Upper lobe of left lung (tissue), 4 donors: ENCODE measurements around the gene GJA9.

Source experiments
- EP300 ChIP-seq, 4 donors: sonication (generic); formaldehyde crosslinking; IDR thresholded peaks; one replicate each; pipeline ENCODE4 v1.5.1; 2017; ENCODE audit warnings: antibody characterized with exemption in 4 of 4, control low read depth in 2 of 4
- POLR2A ChIP-seq, 4 donors: fragments of 450-650 bp; IDR thresholded peaks; one replicate each; pipeline ENCODE4 v1.5.1; 2016 to 2017; ENCODE audit warnings: antibody characterized with exemption in 4 of 4, mild to moderate bottlenecking in 2 of 4
- TF ChIP-seq, protein P1 (sequence below), 6 experiments: fragments of 450-650 bp in 4 of 6; fragments of 200-600 bp in 2 of 6; sonication (generic) in 2 of 6; IDR thresholded peaks; one replicate each; pipeline ENCODE4 v1.5.1; 2016 to 2019; ENCODE audit warnings: antibody characterized with exemption in 6 of 6

DNA sequence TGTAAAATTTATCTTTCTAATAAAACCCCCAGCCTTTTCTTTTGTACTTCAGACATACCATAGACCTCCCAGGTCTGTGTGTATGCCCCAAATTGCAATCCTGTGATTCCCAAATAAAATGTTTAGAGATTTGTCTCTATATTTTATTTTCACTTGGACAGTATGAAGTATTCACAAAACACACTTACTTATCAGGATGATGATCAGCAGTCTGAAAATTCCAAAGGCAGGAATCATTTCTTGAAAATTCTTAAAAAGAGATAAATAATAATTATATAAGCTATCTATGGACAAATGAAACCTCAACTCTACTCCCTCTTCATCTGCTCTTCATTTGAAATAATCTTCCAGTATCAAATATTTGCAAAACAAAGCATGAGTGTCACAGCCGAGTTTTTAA lies 11.6 kb upstream of the GJA9 start:
- TF ChIP-seq, protein P1, sequence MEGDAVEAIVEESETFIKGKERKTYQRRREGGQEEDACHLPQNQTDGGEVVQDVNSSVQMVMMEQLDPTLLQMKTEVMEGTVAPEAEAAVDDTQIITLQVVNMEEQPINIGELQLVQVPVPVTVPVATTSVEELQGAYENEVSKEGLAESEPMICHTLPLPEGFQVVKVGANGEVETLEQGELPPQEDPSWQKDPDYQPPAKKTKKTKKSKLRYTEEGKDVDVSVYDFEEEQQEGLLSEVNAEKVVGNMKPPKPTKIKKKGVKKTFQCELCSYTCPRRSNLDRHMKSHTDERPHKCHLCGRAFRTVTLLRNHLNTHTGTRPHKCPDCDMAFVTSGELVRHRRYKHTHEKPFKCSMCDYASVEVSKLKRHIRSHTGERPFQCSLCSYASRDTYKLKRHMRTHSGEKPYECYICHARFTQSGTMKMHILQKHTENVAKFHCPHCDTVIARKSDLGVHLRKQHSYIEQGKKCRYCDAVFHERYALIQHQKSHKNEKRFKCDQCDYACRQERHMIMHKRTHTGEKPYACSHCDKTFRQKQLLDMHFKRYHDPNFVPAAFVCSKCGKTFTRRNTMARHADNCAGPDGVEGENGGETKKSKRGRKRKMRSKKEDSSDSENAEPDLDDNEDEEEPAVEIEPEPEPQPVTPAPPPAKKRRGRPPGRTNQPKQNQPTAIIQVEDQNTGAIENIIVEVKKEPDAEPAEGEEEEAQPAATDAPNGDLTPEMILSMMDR (IDR thresholded peaks at IDR 0.05): no peak
- TF ChIP-seq POLR2A (IDR thresholded peaks at IDR 0.05) (no peak), EP300 (IDR thresholded peaks at IDR 0.05) (no peak)
